ENCODE measurements around the gene GOLM1. TPM values are rescaled to one million over a fixed set of nuclear protein-coding genes. Genes with fewer than 3 reads are reported as not detected.

Gene GOLM1
- total and polyA plus RNA-seq, 2 donors (not counting 3 experiments of a cell fraction or from before 2014, with no cell fraction given), result 49.8 to 108 TPM

GRCh38 chr9:86034863-86035734 lies 64.3 kb downstream of the GOLM1 start:
- POLR2A ChIA-PET, result no interaction called here
- FAIRE-seq, result no peak

More at GRCh38 chr9:86034863-86035734, 64.3 kb downstream of the GOLM1 start:
- H3K36me3 ChIP-seq (ENCODE audit: control insufficient read depth in 2 of 2, extremely low read depth in 1 of 2, insufficient read depth in 2 of 2, low read length in 2 of 2), result peaks cover 8 to 12% of the 10 kb centered on the region in 2 experiments
- no peaks in the 10 kb centered on the region for H3K27me3 ChIP-seq (ENCODE audit: control insufficient read depth in 2 of 2, insufficient read depth in 2 of 2, low read length in 2 of 2)
- DNase-seq (ENCODE audit: low read depth, low spot score), result peak; percentile 44
- no peak overlapping the region for H3K4me3 ChIP-seq (replicated peaks in 1 of 3; ENCODE audit: insufficient read depth in 1 of 3, low read depth in 1 of 3, low read length in 3 of 3)
- H3K9ac ChIP-seq (replicated peaks; ENCODE audit: extremely low read depth, insufficient read depth, low read length), result no peak overlapping the region
- no peak overlapping the region for H3K27ac ChIP-seq (ENCODE audit: insufficient read depth, low read depth, low read length)
- TF ChIP-seq CTCF (IDR thresholded peaks at IDR 0.05; ENCODE audit: extremely low read depth in 1 of 2, insufficient read depth in 1 of 2, low read depth in 1 of 2, low read length in 2 of 2), result peak; percentile 63 to 77
- no peak for TF ChIP-seq FOS (IDR thresholded peaks at IDR 0.05; ENCODE audit: borderline replicate concordance, insufficient read depth, low read length)
- TF ChIP-seq GATA2 (IDR thresholded peaks at IDR 0.05; ENCODE audit: insufficient read depth, insufficient read length, low read depth, low read length), result no peak
- TF ChIP-seq JUN (IDR thresholded peaks at IDR 0.05; ENCODE audit: borderline replicate concordance, insufficient read depth, insufficient read length, low read depth), result no peak
- no peak overlapping the region for H3K4me2 ChIP-seq (ENCODE audit: insufficient read depth, low read length)
- CTCF ChIA-PET, result interaction anchor here (0.7 to 1.0 kb wide), 4 partner anchors 9 to 18 kb away, joined by 3 to 5 read pairs (median 3); no protein-coding TSS in a partner anchor
- no peaks in the 10 kb centered on the region for H4K20me1 ChIP-seq (replicated peaks; ENCODE audit: control insufficient read depth, extremely low read depth, insufficient read depth, low read length)
- H3K9me1 ChIP-seq (replicated peaks; ENCODE audit: control insufficient read depth, extremely low read depth, insufficient read depth, low read length), result no peaks in the 10 kb centered on the region
- no peaks in the 10 kb centered on the region for H3K4me1 ChIP-seq (ENCODE audit: control insufficient read depth, extremely low read depth, insufficient read depth, low read length)
- intact Hi-C loops (cut with micrococcal nuclease) (loop anchor here (1.0 kb wide), 1 partner anchor 87 kb away; no protein-coding TSS in a partner anchor), dilution Hi-C loops (cut with MboI; ENCODE audit: extremely low pct_ligation_motif_present, low sequenced_read_pairs) (no loop called here)
- no peaks in the 10 kb centered on the region for H3K79me2 ChIP-seq (ENCODE audit: control insufficient read depth, insufficient read depth, low read length)
- no TSS peak for BruUV-seq (replicated peaks)
- H2AFZ ChIP-seq (ENCODE audit: low read depth, low read length), result no peak overlapping the region
- no peaks in the 10 kb centered on the region for H3K9me3 ChIP-seq (replicated peaks; ENCODE audit: control insufficient read depth, insufficient read depth, low read length)
